HEK293 (cell line): ENCODE measurements around the gene B4GALT5.

ENCODE experiments used
- EGR2 ChIP-seq: fragments of 450-650 bp; formaldehyde crosslinking; IDR thresholded peaks from 2 replicates; pipeline ENCODE4 v1.5.1; 2016; ENCODE audit warnings: low read depth, missing biosample characterization, missing genetic modification characterization
- FEZF1 ChIP-seq: fragments of 450-650 bp; formaldehyde crosslinking; IDR thresholded peaks from 2 replicates; pipeline ENCODE4 v1.5.1; 2016; ENCODE audit warnings: missing biosample characterization, missing genetic modification characterization
- GLI2 ChIP-seq: fragments of 450-650 bp; formaldehyde crosslinking; IDR thresholded peaks from 2 replicates; pipeline ENCODE4; 2017; ENCODE audit warnings: missing biosample characterization, missing genetic modification characterization, low read depth, borderline replicate concordance
- HOXA7 ChIP-seq: sonication (generic); formaldehyde crosslinking; IDR thresholded peaks from 2 replicates; pipeline ENCODE4 v1.8.1; 2022; ENCODE audit warnings: missing genetic modification reagents, borderline replicate concordance
- KLF8 ChIP-seq: fragments of 450-650 bp; formaldehyde crosslinking; IDR thresholded peaks from 2 replicates; pipeline ENCODE4 v1.5.1; 2016; ENCODE audit warnings: missing biosample characterization, missing genetic modification characterization
- SCRT2 ChIP-seq: fragments of 450-650 bp; formaldehyde crosslinking; IDR thresholded peaks from 2 replicates; pipeline ENCODE4 v1.5.1; 2016; ENCODE audit warnings: missing biosample characterization, missing genetic modification characterization
- ZBTB21 ChIP-seq: fragments of 450-650 bp; formaldehyde crosslinking; IDR thresholded peaks from 2 replicates; pipeline ENCODE4 v1.5.1; 2017; ENCODE audit warnings: missing biosample characterization, missing genetic modification characterization
- ZFP69B ChIP-seq: fragments of 450-650 bp; formaldehyde crosslinking; IDR thresholded peaks from 2 replicates; pipeline ENCODE4 v1.5.1; 2016; ENCODE audit warnings: missing biosample characterization, missing genetic modification characterization
- ZNF140 ChIP-seq: fragments of 450-650 bp; formaldehyde crosslinking; IDR thresholded peaks from 2 replicates; pipeline ENCODE4 v1.5.1; 2016; ENCODE audit warnings: missing biosample characterization, missing genetic modification characterization
- ZNF169 ChIP-seq: fragments of 450-650 bp; formaldehyde crosslinking; IDR thresholded peaks from 2 replicates; pipeline ENCODE4 v1.5.1; 2016; ENCODE audit warnings: missing biosample characterization, missing genetic modification characterization
- ZNF174 ChIP-seq: fragments of 450-650 bp; formaldehyde crosslinking; IDR thresholded peaks from 2 replicates; pipeline ENCODE4 v1.5.0; 2017; ENCODE audit warnings: missing biosample characterization, mild to moderate bottlenecking, missing genetic modification characterization
- ZNF18 ChIP-seq: fragments of 450-650 bp; formaldehyde crosslinking; IDR thresholded peaks from 2 replicates; pipeline ENCODE4 v1.5.1; 2016; ENCODE audit warnings: missing biosample characterization, missing genetic modification characterization
- ZNF184 ChIP-seq: fragments of 450-650 bp; IDR thresholded peaks from 2 replicates; pipeline ENCODE4 v1.5.1; 2018; ENCODE audit warnings: missing biosample characterization, mild to moderate bottlenecking, missing genetic modification characterization
- ZNF19 ChIP-seq: fragments of 450-650 bp; formaldehyde crosslinking; IDR thresholded peaks from 2 replicates; pipeline ENCODE4; 2016; ENCODE audit warnings: missing biosample characterization, missing genetic modification characterization, low read depth
- ZNF211 ChIP-seq: fragments of 450-650 bp; formaldehyde crosslinking; IDR thresholded peaks from 2 replicates; pipeline ENCODE4 v1.5.1; 2016; ENCODE audit warnings: low read depth, missing biosample characterization, missing genetic modification characterization
- ZNF24 ChIP-seq: fragments of 450-650 bp; formaldehyde crosslinking; IDR thresholded peaks from 2 replicates; pipeline ENCODE4 v1.5.1; 2016; ENCODE audit warnings: missing biosample characterization, missing genetic modification characterization
- ZNF280D ChIP-seq: fragments of 450-650 bp; formaldehyde crosslinking; IDR thresholded peaks from 2 replicates; pipeline ENCODE4 v1.5.1; 2016; ENCODE audit warnings: missing biosample characterization, missing genetic modification characterization
- ZNF311 ChIP-seq: fragments of 450-650 bp; formaldehyde crosslinking; IDR thresholded peaks from 2 replicates; pipeline ENCODE4 v1.5.1; 2017; ENCODE audit warnings: missing biosample characterization, missing genetic modification characterization, borderline replicate concordance
- ZNF324 ChIP-seq: fragments of 450-650 bp; formaldehyde crosslinking; IDR thresholded peaks from 2 replicates; pipeline ENCODE4 v1.5.1; 2016; ENCODE audit warnings: missing biosample characterization, missing genetic modification characterization
- ZNF433 ChIP-seq: fragments of 450-650 bp; formaldehyde crosslinking; IDR thresholded peaks from 2 replicates; pipeline ENCODE4 v1.5.1; 2016; ENCODE audit warnings: missing biosample characterization, missing genetic modification characterization, low read depth
- ZNF473 ChIP-seq: fragments of 450-650 bp; formaldehyde crosslinking; IDR thresholded peaks from 2 replicates; pipeline ENCODE4 v1.5.1; 2017; ENCODE audit warnings: missing biosample characterization, missing genetic modification characterization
- ZNF585B ChIP-seq: fragments of 450-650 bp; formaldehyde crosslinking; IDR thresholded peaks from 2 replicates; pipeline ENCODE4 v1.5.1; 2016; ENCODE audit warnings: missing biosample characterization, missing genetic modification characterization
- ZNF596 ChIP-seq: fragments of 450-650 bp; IDR thresholded peaks from 2 replicates; pipeline ENCODE4 v1.5.0; 2018; ENCODE audit warnings: missing biosample characterization, mild to moderate bottlenecking, missing genetic modification characterization, moderate library complexity
- ZNF600 ChIP-seq: fragments of 450-650 bp; formaldehyde crosslinking; IDR thresholded peaks from 2 replicates; pipeline ENCODE4 v1.5.1; 2016; ENCODE audit warnings: missing biosample characterization, missing genetic modification characterization
- ZNF626 ChIP-seq: fragments of 450-650 bp; sonication (Bioruptor Pico); formaldehyde crosslinking; IDR thresholded peaks from 2 replicates; pipeline ENCODE4 v1.5.1; 2018; ENCODE audit warnings: missing biosample characterization, missing genetic modification characterization, inconsistent platforms
- ZNF670 ChIP-seq: fragments of 450-650 bp; formaldehyde crosslinking; IDR thresholded peaks from 2 replicates; pipeline ENCODE4 v1.5.1; 2016; ENCODE audit warnings: missing biosample characterization, missing genetic modification characterization, low read depth
- ZNF707 ChIP-seq: fragments of 450-650 bp; formaldehyde crosslinking; IDR thresholded peaks from 2 replicates; pipeline ENCODE4 v1.5.1; 2016; ENCODE audit warnings: missing biosample characterization, missing genetic modification characterization
- TF ChIP-seq, protein P1 (sequence below): fragments of 450-650 bp; formaldehyde crosslinking; IDR thresholded peaks from 2 replicates; pipeline ENCODE4 v1.5.1; 2016; ENCODE audit warnings: missing biosample characterization, missing genetic modification characterization
- TF ChIP-seq, protein P2 (sequence below): fragments of 450-650 bp; formaldehyde crosslinking; IDR thresholded peaks from 2 replicates; pipeline ENCODE4 v1.5.1; 2017; ENCODE audit warnings: missing biosample characterization, missing genetic modification characterization
- TF ChIP-seq, protein P3 (sequence below): fragments of 450-650 bp; formaldehyde crosslinking; IDR thresholded peaks from 2 replicates; pipeline ENCODE4 v1.5.1; 2016; ENCODE audit warnings: missing biosample characterization, missing genetic modification characterization

B4GALT5 gene

DNA sequence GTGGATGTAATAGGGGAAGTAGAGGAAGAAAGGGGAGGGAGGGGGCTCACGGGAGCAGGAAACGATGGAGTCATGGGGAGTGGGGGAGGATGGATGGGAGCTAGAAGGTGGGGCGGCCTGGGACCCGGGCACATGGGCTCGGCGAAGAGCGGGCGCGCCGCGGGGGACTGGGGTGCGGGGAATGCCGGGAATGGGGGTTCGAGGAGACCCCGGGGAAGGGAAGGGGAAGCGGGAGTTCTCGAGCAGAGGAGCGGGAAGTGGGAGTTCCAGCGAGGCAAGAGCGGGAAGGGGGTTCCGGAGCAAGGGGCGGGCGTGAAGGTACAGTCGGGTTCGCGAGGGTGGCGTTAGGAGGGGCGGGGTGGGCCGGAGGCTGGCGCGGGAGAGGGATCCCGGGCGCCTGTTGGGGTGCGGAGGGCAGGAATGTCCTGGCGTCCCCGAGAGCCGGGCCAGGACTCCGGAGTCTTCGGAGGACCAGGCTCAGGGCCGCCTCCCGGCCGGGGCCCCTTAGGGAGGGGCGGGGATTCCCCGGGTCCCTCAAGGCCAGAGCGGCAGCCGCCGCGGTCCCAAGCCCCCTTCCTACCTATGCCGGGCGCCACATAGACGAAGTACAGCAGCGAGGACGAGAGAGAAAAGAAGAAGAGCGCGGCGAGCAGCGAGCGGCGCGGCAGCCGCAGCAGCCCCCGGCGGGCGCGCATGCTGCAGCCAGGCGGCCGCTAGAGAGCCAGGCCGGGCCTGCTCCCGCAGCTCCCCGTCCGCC is 504 bp downstream of the B4GALT5 start (continued):
- TF ChIP-seq ZBTB21 (no peak), SCRT2 (no peak), ZNF18 (tag by site-specific recombination) (no peak), EGR2 (tag by site-specific recombination) (peak; percentile 50), ZNF433 (no peak), ZNF707 (no peak), ZNF174 (no peak), ZNF585B (no peak), ZNF280D (tag by site-specific recombination) (0 out of 2 replicates have a peak, but pooled peaks have one; percentile 20), KLF8 (tag by site-specific recombination) (peak; percentile 80; the same call in 1 of the 2 replicates), ZNF311 (tag by site-specific recombination) (no peak), ZNF169 (no peak), GLI2 (no peak), ZNF473 (tag by site-specific recombination) (no peak), FEZF1 (tag by site-specific recombination) (no peak), ZNF670 (tag by site-specific recombination) (no peak), ZNF140 (tag by site-specific recombination) (no peak), ZNF184 (no peak), ZNF596 (no peak), ZNF24 (no peak), HOXA7 (no peak), ZNF626 (tag by site-specific recombination) (no peak), ZNF19 (no peak), ZNF324 (no peak), ZNF211 (tag by site-specific recombination) (no peak), ZFP69B (tag by site-specific recombination) (no peak; the same call in 1 of the 2 replicates), ZNF600 (peak; percentile 79)
- TF ChIP-seq, protein P1, sequence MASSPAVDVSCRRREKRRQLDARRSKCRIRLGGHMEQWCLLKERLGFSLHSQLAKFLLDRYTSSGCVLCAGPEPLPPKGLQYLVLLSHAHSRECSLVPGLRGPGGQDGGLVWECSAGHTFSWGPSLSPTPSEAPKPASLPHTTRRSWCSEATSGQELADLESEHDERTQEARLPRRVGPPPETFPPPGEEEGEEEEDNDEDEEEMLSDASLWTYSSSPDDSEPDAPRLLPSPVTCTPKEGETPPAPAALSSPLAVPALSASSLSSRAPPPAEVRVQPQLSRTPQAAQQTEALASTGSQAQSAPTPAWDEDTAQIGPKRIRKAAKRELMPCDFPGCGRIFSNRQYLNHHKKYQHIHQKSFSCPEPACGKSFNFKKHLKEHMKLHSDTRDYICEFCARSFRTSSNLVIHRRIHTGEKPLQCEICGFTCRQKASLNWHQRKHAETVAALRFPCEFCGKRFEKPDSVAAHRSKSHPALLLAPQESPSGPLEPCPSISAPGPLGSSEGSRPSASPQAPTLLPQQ (tag by site-specific recombination), result peak; percentile 52; the same call in 1 of the 2 replicates
- TF ChIP-seq, protein P2, sequence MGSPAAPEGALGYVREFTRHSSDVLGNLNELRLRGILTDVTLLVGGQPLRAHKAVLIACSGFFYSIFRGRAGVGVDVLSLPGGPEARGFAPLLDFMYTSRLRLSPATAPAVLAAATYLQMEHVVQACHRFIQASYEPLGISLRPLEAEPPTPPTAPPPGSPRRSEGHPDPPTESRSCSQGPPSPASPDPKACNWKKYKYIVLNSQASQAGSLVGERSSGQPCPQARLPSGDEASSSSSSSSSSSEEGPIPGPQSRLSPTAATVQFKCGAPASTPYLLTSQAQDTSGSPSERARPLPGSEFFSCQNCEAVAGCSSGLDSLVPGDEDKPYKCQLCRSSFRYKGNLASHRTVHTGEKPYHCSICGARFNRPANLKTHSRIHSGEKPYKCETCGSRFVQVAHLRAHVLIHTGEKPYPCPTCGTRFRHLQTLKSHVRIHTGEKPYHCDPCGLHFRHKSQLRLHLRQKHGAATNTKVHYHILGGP (tag by site-specific recombination), result no peak
- TF ChIP-seq, protein P3, sequence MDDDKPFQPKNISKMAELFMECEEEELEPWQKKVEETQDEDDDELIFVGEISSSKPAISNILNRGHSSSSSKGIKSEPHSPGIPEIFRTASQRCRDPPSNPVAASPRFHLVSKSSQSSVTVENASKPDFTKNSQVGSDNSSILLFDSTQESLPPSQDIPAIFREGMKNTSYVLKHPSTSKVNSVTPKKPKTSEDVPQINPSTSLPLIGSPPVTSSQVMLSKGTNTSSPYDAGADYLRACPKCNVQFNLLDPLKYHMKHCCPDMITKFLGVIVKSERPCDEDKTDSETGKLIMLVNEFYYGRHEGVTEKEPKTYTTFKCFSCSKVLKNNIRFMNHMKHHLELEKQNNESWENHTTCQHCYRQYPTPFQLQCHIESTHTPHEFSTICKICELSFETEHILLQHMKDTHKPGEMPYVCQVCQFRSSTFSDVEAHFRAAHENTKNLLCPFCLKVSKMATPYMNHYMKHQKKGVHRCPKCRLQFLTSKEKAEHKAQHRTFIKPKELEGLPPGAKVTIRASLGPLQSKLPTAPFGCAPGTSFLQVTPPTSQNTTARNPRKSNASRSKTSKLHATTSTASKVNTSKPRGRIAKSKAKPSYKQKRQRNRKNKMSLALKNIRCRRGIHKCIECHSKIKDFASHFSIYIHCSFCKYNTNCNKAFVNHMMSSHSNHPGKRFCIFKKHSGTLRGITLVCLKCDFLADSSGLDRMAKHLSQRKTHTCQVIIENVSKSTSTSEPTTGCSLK (tag by site-specific recombination), result no peak
